ENCODE data around the gene NUTM1.
"Not testable (repeated sequence)": the region's sequence is repeated elsewhere in the genome, so short reads cannot be mapped to it uniquely, and the experiment has no call there.

The NUTM1 gene

DNA sequence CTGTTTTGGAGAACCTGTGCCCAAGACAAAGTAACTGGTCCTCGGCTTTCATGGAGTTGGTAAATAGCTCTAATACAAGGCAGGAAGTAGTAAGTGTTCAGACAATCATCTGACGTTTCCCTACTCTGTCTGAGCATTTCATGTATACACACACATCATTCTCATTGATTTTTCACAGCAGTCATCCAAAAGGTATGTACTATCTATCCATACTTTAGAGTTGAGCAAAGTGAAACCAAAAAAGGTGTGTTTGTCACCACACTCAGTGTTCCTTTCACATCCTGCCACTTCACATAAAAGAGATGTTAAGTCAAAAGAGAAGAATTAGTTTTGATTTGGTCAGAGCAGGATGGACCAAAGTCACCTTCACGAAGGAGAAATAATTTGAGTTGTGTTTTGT lies 60.8 kb downstream of the NUTM1 start:
- not testable (repeated sequence) for DNase-seq (ENCODE audit: low read depth, low spot score); H3K27ac ChIP-seq

Data from epithelial cell of prostate (primary cell).